Gastroesophageal sphincter (tissue), 4 donors: ENCODE results near the gene RYR3. TPM values are rescaled to one million over a fixed set of nuclear protein-coding genes. Genes with fewer than 3 reads are reported as not detected.

Experiments
- ATAC-seq: fragments of 150-250 bp; one replicate; pipeline ENCODE4 v1.9.1; 2016; ENCODE audit warnings: mild to moderate bottlenecking, moderate library complexity
- H3K27ac ChIP-seq, 4 donors: fragments of 200-600 bp; sonication (generic) in 3 of 4; 1 replicate in 3 of 4; 2 replicates in 1 of 4; pipeline ENCODE4 v1.5.1; 2016 to 2019
- H3K27me3 ChIP-seq: fragments of 200-600 bp; sonication (generic); one replicate; pipeline ENCODE4 v1.5.1; 2019
- H3K36me3 ChIP-seq, 2 donors: fragments of 200-600 bp; sonication (generic); one replicate each; pipeline ENCODE4 v1.5.1; 2019; ENCODE audit warnings: control low read depth in 1 of 2
- H3K4me1 ChIP-seq, 3 donors: fragments of 200-600 bp; sonication (generic); 1 replicate in 2 of 3; 2 replicates in 1 of 3; pipeline ENCODE4 v1.5.1; 2016 to 2019; ENCODE audit warnings: control low read depth in 2 of 3
- H3K4me3 ChIP-seq, 2 donors: fragments of 200-600 bp; sonication (generic); one replicate each; pipeline ENCODE4 v1.5.1; 2019; ENCODE audit warnings: mild to moderate bottlenecking in 1 of 2, moderate library complexity in 1 of 2
- H3K9me3 ChIP-seq, 3 donors: fragments of 200-600 bp; sonication (generic); one replicate each; pipeline ENCODE4 v1.5.1; 2017 to 2019; ENCODE audit warnings: control low read depth in 2 of 3
- CTCF ChIP-seq, 4 experiments: fragments of 200-600 bp in 2 of 4; fragments of 450-650 bp in 2 of 4; sonication (generic) in 1 of 4; IDR thresholded peaks; one replicate each; pipeline ENCODE4 v1.5.1; 2017 to 2019; ENCODE audit warnings: antibody characterized with exemption in 4 of 4, mild to moderate bottlenecking in 2 of 4, moderate library complexity in 2 of 4
- EP300 ChIP-seq: sonication (generic); formaldehyde crosslinking; IDR thresholded peaks from one replicate; pipeline ENCODE4 v1.6.1; 2017; ENCODE audit warnings: antibody characterized with exemption, mild to moderate bottlenecking
- POLR2A ChIP-seq, 2 donors: fragments of 450-650 bp; IDR thresholded peaks; one replicate each; pipeline ENCODE4 v1.6.1; 2017; ENCODE audit warnings: antibody characterized with exemption in 2 of 2, mild to moderate bottlenecking in 2 of 2, moderate library complexity in 1 of 2
- POLR2AphosphoS5 ChIP-seq: sonication (generic); formaldehyde crosslinking; IDR thresholded peaks from one replicate; pipeline ENCODE4 v1.6.1; 2017; ENCODE audit warnings: antibody characterized with exemption
- WGBS, 2 donors: methylation state at CpG; one replicate each; pipeline ENCODE4 v1.1.5; 2018; ENCODE audit warnings: low coverage in 1 of 2; 5-methylcytosine and 5-hydroxymethylcytosine counted together
- total RNA-seq, 4 donors: library from RNA; depleted of rRNA; stranded (reverse); fragments of >200 nt; gene quantifications; one replicate each; pipeline ENCODE4 v1.1.0, GENCODE V29; 2016

Gene RYR3
- total RNA-seq, 4 donors from 2014 or later, result 3.5 to 10.2 (median 6.2) TPM

GRCh38 chr15:33865416-33865815 lies 554.6 kb downstream of the RYR3 start:
- Histone ChIP-seq H3K27ac (peak overlapping the region in 1 of 4 donors; percentile 6), H3K4me1 (peaks cover 0 to 16% (median 0%) of the 10 kb centered on the region in 3 donors), H3K9me3 (no peaks in the 10 kb centered on the region), H3K27me3 (no peaks in the 10 kb centered on the region), H3K36me3 (peaks cover 0 to 44% of the 10 kb centered on the region in 2 donors), H3K4me3 (no peak overlapping the region)
- ATAC-seq, result no peak
- TF ChIP-seq POLR2A (IDR thresholded peaks at IDR 0.05) (no peak), CTCF (IDR thresholded peaks at IDR 0.05) (no peak), POLR2AphosphoS5 (no peak)
- WGBS, 2 donors, result 54 to 75% methylated on average over 6 of the region's 6 CpGs

DNA sequence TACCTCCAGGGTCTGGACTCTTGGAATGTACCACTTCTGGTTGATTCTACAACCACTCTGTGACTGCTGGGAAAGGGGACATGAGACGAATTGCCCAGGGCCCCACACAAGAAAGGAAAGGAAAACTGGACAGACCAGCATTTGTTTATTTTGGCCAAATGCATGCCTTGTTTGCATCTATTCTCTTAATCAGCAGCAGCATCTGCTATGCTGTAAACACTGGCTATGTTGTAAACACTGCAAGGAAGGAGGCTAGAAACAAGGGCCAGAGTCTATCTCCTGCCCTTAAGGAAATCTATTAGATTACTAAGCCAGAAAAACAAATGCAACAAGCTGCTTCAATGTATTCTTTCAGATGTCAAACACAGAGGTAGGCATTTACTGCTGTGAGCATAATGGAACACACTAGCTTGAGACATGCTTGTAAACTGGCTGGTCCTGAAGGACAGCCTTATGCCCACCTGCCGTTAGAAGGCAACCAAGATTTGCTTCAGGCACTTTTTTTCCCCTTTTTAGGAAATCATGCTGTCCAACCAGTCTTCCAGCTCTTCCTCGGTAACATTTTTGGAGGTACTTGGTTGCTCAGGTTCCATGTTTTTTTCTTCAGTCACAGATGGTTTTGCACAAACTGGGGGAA lies 555.5 kb downstream of the RYR3 start:
- no peak overlapping the region for H3K27ac ChIP-seq
- no peak for ATAC-seq
- WGBS, 2 donors, result 71 to 76% methylated on average over 2 to 3 of the region's 3 CpGs
- H3K4me3 ChIP-seq, result no peak overlapping the region
- H3K27me3 ChIP-seq, result no peaks in the 10 kb centered on the region
- H3K9me3 ChIP-seq, result no peaks in the 10 kb centered on the region
- TF ChIP-seq CTCF (IDR thresholded peaks at IDR 0.05) (no peak), POLR2AphosphoS5 (no peak), EP300 (no peak), POLR2A (IDR thresholded peaks at IDR 0.05) (no peak)
- H3K36me3 ChIP-seq, result peaks cover 0 to 36% of the 10 kb centered on the region in 2 donors
- peaks cover 0 to 16% (median 0%) of the 10 kb centered on the region in 3 donors for H3K4me1 ChIP-seq

- Histone ChIP-seq H3K4me1 (no peaks in the 10 kb centered on the region), H3K27me3 (no peaks in the 10 kb centered on the region), H3K27ac (no peak overlapping the region), H3K4me3 (no peak overlapping the region), H3K9me3 (no peaks in the 10 kb centered on the region), H3K36me3 (peaks cover 0 to 9% of the 10 kb centered on the region in 2 donors)
- TF ChIP-seq POLR2A (IDR thresholded peaks at IDR 0.05) (no peak), CTCF (IDR thresholded peaks at IDR 0.05) (no peak), EP300 (no peak), POLR2AphosphoS5 (no peak)
- WGBS, 2 donors, result 82 to 92% methylated on average over 1 to 2 of the region's 2 CpGs
- no peak for ATAC-seq
Measured at GRCh38 chr15:33871980-33872379, 561.2 kb downstream of the RYR3 start.

- Histone ChIP-seq H3K9me3 (no peaks in the 10 kb centered on the region), H3K27me3 (no peaks in the 10 kb centered on the region), H3K27ac (no peak overlapping the region), H3K4me1 (no peaks in the 10 kb centered on the region), H3K4me3 (no peak overlapping the region), H3K36me3 (peaks cover 0 to 4% of the 10 kb centered on the region in 2 donors)
- TF ChIP-seq POLR2A (IDR thresholded peaks at IDR 0.05), result no peak
- TF ChIP-seq CTCF (IDR thresholded peaks at IDR 0.05), result no peak
- no peak for TF ChIP-seq EP300
- TF ChIP-seq POLR2AphosphoS5, result no peak
- 53 to 75% methylated on average over 3 to 11 of the region's 13 CpGs for WGBS, 2 donors
- no peak for ATAC-seq
Measured at GRCh38 chr15:33872416-33873106, 561.8 kb downstream of the RYR3 start.

- Histone ChIP-seq H3K27me3 (no peaks in the 10 kb centered on the region), H3K4me1 (no peaks in the 10 kb centered on the region), H3K36me3 (no peaks in the 10 kb centered on the region), H3K9me3 (no peaks in the 10 kb centered on the region), H3K27ac (no peak overlapping the region), H3K4me3 (no peak overlapping the region)
- no peak for ATAC-seq
- TF ChIP-seq CTCF (IDR thresholded peaks at IDR 0.05), result no peak
- no peak for TF ChIP-seq POLR2AphosphoS5
- TF ChIP-seq EP300, result no peak
- TF ChIP-seq POLR2A (IDR thresholded peaks at IDR 0.05), result no peak
- 78 to 81% methylated on average over 2 of the region's 2 CpGs for WGBS, 2 donors
Measured at GRCh38 chr15:33874156-33874555, 563.4 kb downstream of the RYR3 start.
